ENCODE measurements around the gene RAB44. TPM values are rescaled to one million over a fixed set of nuclear protein-coding genes. Genes with fewer than 3 reads are reported as not detected.

The RAB44 gene
- total and polyA plus RNA-seq, 9 of the 15 experiments (the other 6 are each of a cell fraction or from before 2014, with no cell fraction given): not detected

GRCh38 chr6:36678488-36679042 lies 19.1 kb upstream of the RAB44 start, which contains the start of gene CDKN1A (continued):
- TF ChIP-seq ATF4 (CRISPR knock-in tag; IDR thresholded peaks at IDR 0.05) (no peak), ZNF174 (CRISPR knock-in tag; IDR thresholded peaks at IDR 0.05) (no peak), POLR3G (IDR thresholded peaks at IDR 0.05; ENCODE audit: extremely low read depth, insufficient read length, insufficient replicate concordance) (no peak), ZNF668 (CRISPR knock-in tag; IDR thresholded peaks at IDR 0.05) (no peak), ZNF780A (CRISPR knock-in tag; IDR thresholded peaks at IDR 0.05) (no peak), BRF2 (IDR thresholded peaks at IDR 0.05; ENCODE audit: borderline replicate concordance, insufficient read depth, insufficient read length) (no peak), RFX1 (IDR thresholded peaks at IDR 0.05) (no peak), RBM34 (IDR thresholded peaks at IDR 0.05; ENCODE audit: borderline replicate concordance, insufficient read depth, low read length) (no peak), BDP1 (IDR thresholded peaks at IDR 0.05; ENCODE audit: insufficient read depth, insufficient read length) (no peak), ZFP1 (CRISPR knock-in tag; IDR thresholded peaks at IDR 0.05) (0 out of 2 replicates have a peak, but pooled peaks have one; percentile 2), ZBTB7A (IDR thresholded peaks at IDR 0.05; ENCODE audit: borderline replicate concordance, control insufficient read depth, low read depth, low read length) (peak; percentile 53; the same call in 1 of the 2 replicates), GABPB1 (CRISPR knock-in tag; IDR thresholded peaks at IDR 0.05) (no peak), TSHZ1 (CRISPR knock-in tag; IDR thresholded peaks at IDR 0.05) (no peak), SNRNP70 (optimal IDR thresholded peaks at IDR 0.05; ENCODE audit: low read depth, low read length) (no peak)
- TF ChIP-seq, protein P1, sequence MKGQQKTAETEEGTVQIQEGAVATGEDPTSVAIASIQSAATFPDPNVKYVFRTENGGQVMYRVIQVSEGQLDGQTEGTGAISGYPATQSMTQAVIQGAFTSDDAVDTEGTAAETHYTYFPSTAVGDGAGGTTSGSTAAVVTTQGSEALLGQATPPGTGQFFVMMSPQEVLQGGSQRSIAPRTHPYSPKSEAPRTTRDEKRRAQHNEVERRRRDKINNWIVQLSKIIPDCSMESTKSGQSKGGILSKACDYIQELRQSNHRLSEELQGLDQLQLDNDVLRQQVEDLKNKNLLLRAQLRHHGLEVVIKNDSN (CRISPR knock-in tag; IDR thresholded peaks at IDR 0.05): no peak
- TF ChIP-seq, protein P2, sequence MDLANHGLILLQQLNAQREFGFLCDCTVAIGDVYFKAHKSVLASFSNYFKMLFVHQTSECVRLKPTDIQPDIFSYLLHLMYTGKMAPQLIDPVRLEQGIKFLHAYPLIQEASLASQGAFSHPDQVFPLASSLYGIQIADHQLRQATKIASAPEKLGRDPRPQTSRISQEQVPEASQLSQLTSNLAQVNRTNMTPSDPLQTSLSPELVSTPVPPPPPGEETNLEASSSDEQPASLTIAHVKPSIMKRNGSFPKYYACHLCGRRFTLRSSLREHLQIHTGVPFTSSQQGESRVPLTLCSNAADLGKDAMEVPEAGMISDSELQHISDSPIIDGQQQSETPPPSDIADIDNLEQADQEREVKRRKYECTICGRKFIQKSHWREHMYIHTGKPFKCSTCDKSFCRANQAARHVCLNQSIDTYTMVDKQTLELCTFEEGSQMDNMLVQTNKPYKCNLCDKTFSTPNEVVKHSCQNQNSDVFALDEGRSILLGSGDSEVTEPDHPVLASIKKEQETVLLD (IDR thresholded peaks at IDR 0.05): peak; percentile 89
- TF ChIP-seq, protein P3, sequence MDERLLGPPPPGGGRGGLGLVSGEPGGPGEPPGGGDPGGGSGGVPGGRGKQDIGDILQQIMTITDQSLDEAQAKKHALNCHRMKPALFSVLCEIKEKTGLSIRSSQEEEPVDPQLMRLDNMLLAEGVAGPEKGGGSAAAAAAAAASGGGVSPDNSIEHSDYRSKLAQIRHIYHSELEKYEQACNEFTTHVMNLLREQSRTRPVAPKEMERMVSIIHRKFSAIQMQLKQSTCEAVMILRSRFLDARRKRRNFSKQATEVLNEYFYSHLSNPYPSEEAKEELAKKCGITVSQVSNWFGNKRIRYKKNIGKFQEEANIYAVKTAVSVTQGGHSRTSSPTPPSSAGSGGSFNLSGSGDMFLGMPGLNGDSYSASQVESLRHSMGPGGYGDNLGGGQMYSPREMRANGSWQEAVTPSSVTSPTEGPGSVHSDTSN (CRISPR knock-in tag; IDR thresholded peaks at IDR 0.05; ENCODE audit: low read depth): no peak
- TF ChIP-seq, protein P3 (tag; conservative IDR thresholded peaks at IDR 0.05; ENCODE audit: low read depth): no peak

All from K562 (cell line).